NCI-H1092 (cell line): ENCODE measurements around the gene ZNF580.
A peak's percentile ranks its signal among the peaks of the same experiment; 100 is the strongest.

Source experiments
- DNase-seq: peaks from one replicate; lab custom pipeline; 2025; lab: John Stamatoyannopoulos, UW

Gene ZNF580, protein sequence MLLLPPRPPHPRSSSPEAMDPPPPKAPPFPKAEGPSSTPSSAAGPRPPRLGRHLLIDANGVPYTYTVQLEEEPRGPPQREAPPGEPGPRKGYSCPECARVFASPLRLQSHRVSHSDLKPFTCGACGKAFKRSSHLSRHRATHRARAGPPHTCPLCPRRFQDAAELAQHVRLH

DNA sequence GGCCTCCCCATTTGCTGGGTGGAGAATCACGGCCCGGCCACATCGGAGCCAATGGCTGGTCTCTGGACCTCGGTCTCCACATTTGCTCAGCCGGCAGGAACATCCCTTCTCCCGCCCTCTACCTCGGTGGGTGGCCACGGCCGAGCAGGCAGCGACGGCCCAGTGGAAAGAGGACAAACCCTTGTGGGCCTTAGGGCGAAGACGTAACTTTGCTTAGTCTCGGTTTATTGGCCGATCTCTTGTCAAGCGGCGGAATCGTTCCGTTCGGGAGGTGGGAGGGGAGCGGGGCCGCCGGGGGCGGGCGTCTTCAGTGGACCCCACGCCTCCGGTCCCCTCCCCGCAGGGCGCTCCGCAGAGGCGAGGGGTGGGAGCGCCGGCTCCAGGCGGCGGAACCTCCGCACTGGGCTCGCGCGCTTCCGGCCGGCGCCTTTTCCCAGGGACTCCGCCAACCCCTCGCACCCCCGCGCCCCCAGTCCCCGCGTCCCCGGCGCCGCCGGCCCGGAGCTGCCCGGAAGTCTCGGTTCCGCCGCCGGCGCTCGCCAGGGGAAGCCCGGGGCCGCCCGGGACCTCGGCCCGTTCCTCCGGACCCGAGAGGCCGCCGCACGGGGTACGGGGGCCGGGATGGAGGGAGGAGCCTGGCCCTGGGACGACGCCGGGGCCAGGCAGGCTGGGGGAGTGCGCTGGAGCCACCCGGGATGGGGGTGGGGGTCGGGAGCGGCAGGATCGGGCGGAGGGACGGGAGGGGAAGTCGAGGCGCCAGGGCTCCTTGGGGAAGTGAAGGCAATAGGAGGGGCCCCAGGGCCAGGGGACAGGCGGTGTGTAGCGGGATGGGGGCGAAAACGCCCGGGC, at the start of gene ZNF580:
Gene ZNF580 (plus strand): TSS at position 426 of the 849 bp plus-strand sequence. CDS start 1,507 bp downstream, outside the sequence.
- no peak for DNase-seq

DNA sequence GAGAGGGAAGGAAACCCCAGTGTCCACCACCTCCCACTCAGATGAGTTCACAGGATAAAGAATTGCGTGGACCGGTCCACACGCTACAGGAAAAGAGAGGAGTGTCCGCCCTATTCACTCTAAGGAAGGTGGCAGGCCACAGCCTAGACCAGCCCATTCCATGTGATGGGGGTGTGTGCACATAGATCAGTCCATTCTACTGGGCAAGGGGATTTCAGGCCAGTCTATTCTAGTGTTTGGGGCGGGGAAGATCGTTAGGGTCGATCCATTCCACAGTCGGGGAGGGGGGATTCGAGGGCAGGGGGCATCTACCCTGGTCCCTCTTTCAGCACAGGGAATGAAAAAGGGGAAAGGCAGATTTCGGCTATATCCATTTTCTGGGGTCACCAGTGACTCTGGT, 49.2 kb upstream of the ZNF580 start:
- no peak for DNase-seq

DNA sequence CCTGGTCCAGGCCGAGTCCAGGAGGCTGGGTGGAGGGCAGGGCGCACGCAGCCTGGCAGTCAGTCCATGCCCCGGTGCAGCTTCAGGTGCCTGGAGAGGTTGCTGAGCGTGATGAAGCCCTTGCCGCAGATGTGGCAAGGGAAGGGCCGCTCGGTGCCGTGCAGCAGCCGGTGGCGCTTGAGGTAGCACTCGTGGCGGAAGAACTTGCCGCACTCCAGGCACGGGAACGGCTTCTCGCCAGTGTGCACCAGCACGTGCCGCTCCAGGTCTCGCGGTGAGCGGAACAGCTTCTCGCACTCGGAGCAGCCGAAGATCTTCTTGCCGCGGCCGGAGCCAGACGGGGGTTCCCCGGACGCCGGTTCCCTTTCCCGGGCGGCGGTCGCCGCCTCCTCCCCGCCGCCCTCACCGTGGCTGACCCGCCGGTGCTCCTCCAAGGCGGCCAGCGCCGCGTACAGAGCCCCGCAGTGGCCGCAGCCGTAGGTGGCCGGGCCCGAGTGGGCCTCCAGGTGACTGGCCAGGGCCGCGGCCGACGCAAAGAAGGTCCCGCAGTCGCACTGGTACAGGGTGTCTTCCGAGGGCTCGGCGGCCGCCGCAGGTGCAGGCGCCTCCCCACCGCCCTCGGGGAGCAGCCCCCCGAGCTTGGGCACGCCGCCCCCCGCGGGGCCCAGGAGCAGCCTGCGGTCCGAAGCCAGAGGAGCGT, 48.3 kb upstream of the ZNF580 start:
- DNase-seq = no peak

DNA sequence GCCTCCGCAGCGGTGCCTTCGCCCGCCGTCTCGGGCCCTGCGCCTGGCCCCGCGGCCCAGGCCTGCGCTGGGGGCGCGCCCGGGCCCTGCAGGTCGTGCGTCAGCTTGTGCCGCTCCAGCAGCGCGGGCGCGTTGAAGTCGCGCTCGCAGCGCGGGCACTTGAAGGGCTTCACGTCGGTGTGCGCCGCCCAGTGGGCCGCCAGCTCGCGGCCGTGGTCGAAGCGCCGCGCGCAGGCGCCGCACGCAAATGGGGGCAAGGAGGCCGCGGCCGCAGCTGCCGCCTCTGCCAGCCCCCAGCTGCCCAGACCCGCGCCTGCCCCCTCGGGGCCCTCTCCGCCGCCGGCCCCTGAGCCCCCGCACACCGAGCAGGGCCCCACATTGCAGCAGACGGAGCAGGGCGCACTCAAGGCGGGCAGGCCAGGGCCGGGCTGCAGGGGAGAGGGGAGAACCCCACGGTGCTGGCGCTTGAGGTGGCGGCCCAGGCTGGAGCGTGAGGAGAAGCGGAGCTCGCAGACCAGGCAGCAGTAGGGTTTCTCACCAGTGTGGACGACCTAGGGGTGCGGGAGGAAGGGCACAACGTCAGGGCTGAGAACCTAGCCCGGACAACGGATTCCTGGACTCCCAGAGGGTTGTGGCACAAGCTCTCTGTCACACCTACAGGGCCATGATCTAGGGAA, 47.6 kb upstream of the ZNF580 start:
- no peak for DNase-seq

DNA sequence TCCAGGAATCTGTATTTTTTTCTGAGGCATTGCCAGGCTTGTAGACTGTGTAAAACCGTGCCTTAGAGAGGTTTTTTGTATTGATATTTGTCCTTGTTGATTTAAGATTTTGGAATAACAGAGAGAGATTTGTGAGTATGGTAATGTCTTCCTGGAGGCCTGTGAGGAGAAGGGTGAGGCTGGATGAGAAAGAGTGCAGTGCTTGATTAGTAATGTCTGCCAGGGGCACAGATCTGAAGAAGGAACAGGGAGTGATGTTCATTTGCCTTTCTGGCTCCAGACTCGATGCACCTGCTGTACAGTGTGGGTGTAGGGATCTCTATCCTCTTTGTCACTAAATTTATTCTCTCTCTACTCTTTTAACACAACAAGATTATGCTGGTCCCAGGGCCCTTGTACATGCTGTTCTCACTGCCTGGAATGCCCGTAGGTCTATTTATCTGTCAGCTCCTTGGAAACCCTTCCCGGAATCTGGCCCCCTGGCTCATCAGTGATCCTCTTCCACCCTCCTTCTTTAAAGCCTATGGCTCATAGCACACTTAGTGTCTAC, 45.7 kb upstream of the ZNF580 start:
- DNase-seq = no peak

DNA sequence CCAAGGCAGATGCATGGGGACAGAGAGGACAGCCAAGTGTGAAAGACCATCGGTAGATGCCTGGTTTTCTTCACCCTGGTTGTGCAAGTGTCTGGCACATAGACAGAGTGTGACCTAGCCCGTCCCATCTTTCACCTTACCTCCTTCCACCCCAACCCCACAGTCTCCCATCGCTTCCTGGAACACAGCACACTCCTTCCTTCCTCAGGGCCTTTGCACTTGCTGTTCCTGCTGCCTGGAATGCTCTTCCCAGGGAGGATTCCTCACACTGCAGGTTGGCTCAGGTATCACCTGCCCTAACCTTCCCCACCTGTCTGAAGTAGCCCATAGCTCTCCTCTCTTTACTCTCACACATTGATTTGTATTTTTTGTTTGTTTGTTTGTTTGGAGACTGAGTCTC, 44.5 kb upstream of the ZNF580 start:
- no peak for DNase-seq

DNA sequence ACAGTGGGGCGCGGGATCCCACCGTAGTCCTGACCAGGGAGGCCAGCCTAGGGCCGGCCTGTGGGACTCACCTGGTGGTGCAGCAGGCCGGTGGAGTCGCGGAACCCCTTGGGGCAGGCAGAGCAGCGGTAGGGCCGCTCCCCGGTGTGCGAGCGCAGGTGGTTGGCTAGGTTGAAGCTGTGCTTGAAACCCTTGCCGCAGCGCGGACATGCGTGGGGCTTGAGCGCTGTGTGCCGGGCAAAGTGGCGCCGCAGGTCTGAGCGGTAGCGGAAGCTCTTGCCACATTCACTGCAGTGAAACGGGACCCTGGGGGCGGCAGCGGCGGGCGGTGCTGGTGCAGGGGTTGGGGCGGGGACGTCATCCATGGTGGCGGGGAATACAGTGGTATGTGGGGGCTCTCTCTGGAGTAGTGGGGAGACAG, 43.3 kb upstream of the ZNF580 start:
- no peak for DNase-seq

DNA sequence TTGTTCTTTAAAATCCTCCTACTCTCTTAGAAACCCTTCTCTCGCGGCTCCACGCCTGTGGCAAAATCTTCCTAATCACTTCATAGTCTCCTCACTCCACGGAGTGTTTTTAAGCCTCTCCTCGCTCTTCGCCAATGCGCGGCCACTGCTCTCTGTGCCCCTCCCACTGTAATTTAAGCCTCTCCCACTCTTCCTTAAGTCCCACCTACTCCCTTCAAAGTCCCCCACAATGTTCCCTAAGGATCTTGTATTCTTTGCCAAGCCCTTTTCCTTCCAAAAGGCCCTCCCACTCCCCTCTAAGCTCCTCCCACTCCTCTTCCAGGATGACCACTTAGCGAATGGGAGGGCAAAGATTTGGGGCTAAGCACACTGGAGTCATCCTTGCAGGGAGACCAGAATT, 42.8 kb upstream of the ZNF580 start:
- DNase-seq = no peak

DNA sequence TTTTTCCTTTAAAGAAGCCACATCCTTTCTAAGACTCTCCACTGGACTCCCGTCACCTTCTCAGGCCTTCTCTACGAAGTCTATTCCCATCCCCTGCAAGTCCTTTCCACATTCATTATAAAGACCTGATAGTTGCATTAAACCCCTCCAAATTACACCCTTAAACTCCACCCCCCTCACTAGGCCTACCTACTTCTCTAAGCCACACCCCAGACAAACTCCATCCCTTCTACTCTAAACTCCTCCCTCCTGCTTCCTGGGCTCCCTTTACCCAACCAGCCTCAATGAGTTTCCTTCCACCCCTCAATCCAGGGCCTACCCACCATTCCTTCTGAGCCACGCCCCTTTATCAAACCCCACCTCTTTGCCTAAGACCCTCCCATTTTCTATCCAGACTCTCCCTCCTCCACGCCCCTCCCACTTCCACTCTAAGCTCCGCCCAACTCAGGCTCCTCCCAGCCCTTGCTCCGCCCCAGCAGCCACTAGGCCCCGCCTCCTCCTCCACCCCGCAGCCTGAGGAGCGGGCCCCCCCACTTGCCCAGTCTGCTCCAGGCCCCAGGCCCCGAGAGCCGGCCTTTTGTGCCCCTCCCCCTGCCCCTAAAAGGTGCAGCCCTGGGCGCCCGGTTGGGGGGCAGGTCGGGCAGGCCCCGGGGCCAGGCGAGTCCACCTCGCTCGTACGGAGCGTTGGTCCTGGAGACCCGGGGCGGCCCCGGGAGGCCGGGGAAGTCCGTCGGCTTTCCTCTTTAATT, 41.9 kb upstream of the ZNF580 start:
- DNase-seq = peak; percentile 79

DNA sequence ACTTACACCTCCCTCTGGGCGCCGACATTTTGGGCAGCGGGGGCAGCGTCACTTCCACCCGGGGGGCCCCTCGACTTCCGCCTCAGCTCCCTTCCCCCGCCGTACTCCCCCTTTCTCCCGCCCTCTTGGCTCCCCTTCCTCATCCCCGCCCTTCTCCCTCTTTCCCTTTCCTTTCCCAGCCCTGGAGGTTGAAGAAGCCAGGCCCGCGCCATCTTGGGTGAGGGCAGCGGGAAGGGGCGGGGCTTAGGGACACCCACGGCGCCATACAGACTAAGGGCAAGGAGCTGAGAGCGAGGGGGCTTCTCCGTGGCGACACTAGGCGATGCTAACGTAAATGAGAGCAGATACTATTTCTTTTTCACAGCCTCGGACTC, 41.3 kb upstream of the ZNF580 start, which contains the start of gene FIZ1:
Gene FIZ1 (minus strand): TSS at position 50 of the 374 bp plus-strand sequence. CDS start 1,652 bp downstream, outside the sequence.
- DNase-seq = peak; percentile 97

DNA sequence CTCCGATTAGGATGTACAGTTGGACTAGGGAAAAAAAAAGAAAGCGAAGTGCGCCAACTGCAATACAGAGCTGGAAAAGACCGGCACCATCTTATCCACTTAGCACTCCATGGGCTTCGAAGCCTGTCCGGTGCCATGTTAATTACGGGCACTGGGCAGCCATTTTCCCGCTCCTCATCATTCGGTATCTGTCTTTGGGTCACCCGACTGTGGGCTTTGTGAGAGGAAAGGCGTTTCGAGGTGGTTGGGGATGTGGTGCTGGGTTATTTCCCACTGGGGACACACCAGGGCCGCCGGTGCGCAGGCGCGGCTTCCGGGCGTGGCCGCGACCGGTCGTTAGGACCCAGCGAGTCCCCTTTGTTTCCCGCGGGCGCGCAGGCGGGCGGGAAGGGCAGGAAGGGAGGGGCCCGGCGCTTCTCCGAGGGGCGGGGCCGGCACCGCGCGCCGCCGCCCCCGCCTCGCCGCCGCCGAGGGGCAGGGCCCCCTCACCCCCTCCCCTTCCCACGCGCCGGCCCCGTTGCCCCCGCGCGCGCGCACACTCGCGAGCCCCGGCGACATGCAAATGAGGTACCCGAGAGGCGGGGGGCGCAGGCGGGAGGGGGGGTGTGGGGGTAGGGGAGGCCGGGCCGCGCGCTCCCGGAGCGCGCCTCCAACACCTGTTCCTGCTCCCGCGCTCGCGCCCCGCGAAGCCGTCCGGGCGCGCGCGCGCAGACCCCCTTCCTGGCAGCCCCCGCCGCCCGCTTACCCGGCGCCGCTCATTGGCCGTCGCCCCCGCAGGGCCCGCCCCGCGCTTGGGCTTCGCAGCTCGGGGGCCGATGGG, 40.8 kb upstream of the ZNF580 start, which contains the start of gene ZNF524:
Gene ZNF524 (plus strand): TSS at position 447 of the 820 bp plus-strand sequence. CDS start 1,825 bp downstream, outside the sequence.
- DNase-seq = peak; percentile 90

DNA sequence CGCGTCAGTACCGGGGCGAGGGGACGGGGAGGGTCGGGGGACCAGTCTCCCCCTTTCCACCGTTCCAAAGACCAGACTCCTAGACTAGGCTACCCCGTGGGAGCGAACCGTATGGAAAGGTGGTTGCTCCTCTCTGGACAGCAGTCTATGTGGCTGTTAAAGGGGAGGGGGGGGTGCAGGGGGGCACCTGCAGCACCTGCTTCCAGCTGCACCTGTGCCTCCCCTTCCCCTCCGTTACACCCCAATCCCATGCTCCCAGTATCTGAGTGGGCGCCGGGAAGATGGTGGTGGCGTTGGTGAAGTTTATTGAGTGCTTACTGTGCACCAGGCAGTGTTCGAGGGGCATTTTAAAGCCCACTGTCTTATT, 40.2 kb upstream of the ZNF580 start:
- no peak for DNase-seq

DNA sequence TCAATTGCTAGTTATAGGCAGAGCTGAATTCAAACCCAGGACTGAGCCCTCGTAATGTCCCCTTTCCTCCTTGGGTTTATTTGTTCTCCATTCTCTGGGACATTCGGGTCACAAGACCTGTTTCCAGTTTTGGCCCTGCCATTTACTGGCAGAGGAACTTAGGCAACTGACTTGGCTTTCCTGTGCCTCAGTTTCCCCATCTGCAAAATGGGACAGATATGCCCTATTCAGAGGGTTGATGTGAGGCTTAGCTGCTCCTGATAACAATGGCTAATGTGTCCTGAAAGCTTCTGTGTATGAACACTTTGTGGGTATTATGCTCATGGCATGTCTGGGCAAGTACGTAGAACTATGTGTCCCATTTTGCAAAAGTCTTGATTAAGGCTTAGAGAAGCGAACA, 39.7 kb upstream of the ZNF580 start:
- DNase-seq = no peak

DNA sequence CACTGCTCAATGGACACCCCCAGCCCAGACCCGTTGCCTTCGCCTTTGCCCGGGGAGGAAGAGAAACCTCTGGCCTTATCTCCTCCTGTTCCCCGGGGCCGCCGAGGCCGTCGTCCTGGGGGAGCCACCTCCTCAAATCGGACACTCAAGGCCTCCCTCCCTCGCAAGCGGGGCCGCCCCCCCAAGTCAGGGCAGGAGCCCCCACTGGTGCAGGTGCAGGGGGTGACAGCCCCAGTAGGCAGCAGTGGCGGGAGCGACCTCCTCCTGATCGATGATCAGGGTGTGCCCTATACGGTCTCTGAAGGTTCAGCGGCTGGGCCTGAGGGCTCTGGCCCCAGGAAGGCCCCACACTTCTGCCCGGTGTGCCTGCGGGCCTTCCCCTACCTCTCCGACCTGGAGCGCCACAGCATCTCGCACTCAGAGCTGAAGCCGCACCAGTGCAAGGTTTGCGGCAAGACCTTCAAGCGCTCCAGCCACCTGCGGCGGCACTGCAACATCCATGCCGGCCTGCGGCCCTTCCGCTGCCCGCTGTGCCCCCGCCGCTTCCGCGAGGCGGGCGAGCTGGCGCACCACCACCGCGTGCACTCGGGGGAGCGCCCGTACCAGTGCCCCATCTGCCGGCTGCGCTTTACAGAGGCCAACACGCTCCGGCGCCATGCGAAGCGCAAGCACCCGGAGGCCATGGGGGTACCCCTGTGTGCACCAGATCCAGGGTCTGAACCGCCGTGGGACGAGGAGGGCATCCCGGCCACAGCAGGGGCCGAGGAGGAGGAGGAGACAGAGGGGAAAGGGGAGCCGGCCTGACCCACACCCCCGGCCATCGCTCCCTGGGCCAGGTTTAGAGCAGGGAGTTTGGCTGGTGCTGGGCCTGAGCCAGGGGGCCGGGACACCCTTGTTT, 38.4 kb upstream of the ZNF580 start:
- no peak for DNase-seq

DNA sequence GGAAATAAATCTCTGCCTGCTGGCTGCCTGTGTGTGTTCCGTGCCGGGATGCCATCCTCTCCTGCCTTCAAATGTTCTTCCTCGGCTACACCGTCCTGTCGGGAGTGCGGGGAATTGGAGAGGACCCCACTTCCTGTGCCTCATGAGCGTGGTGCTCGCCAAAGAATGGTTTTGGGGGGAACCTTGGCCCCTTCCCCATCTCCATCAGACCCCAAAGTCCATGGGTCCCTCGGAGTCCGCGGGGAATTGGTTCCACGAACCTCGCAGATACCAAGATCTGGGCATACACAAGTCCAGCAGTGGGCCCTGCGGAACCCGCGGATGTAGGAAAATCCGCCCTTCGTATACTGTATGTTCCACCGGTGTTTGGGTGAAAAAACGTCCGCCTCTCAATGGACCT, 37.7 kb upstream of the ZNF580 start:
- no peak for DNase-seq

DNA sequence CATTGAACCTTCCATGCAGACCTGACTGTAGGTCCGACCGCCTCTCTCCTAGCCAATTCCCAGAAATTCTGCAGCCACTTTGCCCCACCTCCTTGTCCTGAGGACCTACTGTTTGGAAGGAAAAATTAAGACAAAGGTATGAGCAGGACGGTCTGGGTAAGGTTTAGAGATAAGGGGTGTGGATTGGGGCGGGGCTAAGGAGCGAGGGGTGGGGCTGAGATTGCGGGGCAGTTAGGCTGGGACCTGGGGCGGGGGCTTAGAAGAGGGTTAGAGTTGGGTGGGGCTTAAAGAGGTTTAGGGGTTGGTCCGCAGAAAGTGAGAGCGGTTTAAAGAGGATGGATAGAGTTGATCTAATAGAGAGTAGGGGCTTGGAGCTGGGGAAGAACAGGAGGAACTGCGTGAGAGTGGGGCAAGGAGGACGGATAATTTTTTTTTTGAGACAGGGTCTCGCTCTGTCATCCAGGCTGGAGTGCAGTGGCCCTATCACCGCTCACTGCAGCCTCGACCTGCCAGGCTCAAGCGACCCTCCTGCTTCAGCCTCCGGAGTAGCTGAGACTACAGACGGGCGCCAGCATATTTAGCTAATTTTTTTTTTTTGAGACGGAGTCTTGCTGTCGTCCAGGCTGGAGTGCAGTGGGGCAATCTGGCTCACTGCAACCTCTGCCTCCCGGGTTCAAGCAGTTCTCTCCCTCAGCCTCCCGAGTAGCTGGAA, 37.1 kb upstream of the ZNF580 start:
- no peak for DNase-seq

DNA sequence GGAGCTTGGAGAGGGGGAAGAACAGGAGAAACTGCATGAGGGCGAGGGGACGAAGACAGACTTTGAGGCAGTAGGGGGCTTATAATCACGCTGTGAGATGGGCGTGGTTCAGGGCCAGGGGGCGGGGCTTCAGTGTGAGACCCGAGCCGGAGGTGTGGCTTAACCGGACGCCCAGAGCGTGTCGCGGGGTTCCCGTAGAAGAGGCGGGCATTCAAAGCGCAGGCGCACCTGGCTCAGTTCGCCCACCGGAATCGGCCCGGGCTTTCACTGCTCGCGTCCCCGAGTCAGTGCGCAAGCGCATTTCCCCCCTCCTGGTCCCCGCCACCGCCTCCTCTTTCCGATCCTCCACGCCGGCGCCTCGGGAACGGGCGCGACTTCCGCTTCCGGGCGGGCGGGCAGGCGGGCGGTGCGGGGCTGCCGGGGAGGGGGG, 35.6 kb upstream of the ZNF580 start:
- DNase-seq = peak; percentile 96

DNA sequence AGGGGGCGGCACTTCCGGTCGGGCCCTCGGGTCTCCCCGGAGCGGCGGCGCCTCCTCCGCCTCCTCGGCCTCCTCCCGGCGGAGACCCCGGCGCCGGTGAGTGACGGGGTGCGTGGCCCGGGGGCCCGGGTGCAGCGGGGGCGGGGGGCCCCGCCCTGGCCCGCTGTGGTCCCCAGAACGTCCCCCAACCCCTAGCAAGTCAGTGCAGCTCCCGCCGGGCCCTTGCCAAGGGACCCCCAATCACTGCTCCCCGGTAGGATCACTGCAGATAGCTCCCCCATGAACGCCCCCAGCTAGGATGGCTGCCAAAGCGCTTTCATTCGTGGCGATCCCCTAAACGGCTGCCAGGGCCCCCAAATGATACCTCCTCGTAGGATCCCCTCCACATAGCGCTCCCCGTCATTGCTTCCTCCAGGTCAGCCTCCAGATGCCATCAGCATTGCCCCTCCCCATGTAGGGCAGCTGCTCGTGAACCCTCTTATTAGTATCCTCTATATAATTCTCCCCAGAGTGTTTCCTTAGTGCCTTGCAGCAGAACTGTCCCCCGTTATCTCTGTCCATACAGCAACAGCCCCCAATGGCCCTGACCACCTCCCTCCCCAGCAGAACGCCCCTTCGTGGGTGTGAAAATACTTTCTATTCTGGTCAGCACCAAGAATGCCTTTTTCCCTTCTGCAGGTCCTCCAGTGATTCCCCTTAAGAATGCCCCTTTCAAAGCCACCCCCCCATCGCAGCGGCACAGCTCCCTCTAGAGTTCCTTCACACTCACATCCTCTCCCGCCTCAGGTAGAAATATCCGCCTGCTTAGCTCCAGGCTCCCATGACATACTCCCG, 34.9 kb upstream of the ZNF580 start, which contains the start of gene ZNF865:
Gene ZNF865 (plus strand): TSS at position 11 of the 834 bp plus-strand sequence. CDS start 7,972 bp downstream, outside the sequence.
- peak; percentile 44 for DNase-seq
